CD4-positive, alpha-beta T cell treated with Interleukin-21 for 1 hour (primary cell): ENCODE data around the gene FCHO1.

ENCODE experiments used
- DNase-seq: peaks from one replicate; pipeline ENCODE4 v3.0.0-alpha.2; 2020

The FCHO1 gene, protein sequence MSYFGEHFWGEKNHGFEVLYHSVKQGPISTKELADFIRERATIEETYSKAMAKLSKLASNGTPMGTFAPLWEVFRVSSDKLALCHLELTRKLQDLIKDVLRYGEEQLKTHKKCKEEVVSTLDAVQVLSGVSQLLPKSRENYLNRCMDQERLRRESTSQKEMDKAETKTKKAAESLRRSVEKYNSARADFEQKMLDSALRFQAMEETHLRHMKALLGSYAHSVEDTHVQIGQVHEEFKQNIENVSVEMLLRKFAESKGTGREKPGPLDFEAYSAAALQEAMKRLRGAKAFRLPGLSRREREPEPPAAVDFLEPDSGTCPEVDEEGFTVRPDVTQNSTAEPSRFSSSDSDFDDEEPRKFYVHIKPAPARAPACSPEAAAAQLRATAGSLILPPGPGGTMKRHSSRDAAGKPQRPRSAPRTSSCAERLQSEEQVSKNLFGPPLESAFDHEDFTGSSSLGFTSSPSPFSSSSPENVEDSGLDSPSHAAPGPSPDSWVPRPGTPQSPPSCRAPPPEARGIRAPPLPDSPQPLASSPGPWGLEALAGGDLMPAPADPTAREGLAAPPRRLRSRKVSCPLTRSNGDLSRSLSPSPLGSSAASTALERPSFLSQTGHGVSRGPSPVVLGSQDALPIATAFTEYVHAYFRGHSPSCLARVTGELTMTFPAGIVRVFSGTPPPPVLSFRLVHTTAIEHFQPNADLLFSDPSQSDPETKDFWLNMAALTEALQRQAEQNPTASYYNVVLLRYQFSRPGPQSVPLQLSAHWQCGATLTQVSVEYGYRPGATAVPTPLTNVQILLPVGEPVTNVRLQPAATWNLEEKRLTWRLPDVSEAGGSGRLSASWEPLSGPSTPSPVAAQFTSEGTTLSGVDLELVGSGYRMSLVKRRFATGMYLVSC

DNA sequence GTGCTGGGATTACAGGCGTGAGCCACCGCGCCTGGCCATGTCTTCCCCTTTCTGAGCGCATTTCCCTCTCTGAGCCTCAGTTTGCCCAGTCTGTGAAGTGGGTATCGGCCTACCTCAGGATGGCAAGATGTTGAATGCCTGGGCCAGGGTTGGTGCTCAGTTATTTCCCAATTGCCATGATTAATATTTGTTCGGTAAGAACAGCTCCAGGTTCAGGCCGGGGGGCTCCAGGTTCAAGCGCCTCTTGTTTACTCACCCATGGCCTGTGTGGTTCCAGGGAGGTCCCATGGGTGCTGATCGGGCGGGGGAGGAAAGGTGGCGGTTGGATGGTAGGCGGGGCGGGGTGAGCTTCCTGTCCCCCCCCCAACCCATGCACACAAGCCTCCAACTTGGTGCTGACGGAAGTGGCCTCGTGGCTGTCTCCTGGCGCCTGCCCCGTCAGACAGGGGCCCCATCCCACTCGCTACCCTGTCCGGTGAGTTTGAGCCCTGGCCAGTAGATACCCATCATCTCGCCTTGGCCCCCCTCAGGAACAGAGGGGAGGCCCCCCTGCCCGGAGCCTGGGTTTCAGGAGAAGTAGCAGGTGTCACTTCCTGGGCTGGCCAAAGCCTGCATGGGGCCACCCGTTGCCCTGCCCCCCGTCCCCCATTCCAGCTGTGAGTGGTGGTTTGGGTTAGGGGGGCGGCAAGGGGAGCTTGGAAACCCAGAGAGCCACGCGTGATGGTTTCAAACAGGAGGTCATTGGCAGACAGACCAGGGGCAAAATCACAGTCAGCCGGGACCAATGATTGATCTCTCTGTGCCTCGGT is at the start of gene FCHO1:
Gene FCHO1 (plus strand): TSS at position 375 of the 809 bp plus-strand sequence. CDS start 3,688 bp downstream, outside the sequence.
- DNase-seq = peak; percentile 88

DNA sequence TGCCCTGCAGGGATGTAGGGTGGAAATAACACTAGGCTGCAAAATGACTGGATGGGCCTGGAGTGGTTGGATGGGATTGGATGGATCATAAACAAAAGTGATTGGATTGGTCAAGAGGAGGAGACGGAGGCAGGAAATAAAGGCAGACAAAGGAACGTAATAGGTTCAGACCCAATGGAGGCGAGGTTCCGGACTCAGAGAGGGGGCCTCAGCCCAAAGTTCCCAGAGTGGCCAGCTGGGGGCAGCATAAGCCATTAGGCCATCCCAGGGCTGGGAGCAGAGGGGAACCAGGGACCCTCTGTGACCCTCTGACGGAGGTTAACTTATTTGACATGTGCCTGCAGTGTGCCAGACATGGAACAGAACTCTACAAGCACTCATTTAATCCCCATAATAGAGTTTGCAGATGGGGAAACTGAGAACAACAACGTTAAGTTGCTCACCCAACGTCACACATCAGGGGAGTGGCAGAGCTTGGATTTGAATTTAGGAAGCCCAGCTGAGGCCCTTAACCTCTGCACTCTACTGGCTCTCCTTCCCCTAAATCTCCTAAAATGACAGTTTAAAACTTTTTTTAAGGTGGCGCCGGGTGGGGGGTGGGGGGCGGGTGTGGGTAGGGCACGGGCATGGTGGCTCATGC is 47.3 kb upstream of the FCHO1 start:
- peak; percentile 72 for DNase-seq

DNA sequence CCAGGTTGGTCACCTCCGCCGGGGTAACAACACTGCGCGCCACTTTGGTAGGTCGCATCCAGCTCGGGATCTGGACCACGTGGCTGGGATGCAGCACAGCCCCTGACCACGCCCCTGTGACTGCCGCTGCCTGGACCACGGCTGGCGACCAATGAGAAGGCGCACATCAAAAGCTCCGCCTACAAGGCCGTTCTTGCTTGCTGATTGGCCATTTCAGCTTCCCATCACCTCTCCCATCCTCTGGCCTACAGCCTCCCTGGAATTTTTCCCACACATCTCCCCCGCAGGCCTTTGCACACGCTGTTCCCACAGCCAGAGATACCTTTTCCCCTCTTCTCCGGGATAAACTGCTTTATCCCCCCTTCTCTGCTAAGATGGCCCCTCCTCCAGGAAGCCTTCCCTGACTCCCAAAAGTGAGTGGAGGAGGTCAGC is 44.5 kb upstream of the FCHO1 start:
- no peak for DNase-seq

DNA sequence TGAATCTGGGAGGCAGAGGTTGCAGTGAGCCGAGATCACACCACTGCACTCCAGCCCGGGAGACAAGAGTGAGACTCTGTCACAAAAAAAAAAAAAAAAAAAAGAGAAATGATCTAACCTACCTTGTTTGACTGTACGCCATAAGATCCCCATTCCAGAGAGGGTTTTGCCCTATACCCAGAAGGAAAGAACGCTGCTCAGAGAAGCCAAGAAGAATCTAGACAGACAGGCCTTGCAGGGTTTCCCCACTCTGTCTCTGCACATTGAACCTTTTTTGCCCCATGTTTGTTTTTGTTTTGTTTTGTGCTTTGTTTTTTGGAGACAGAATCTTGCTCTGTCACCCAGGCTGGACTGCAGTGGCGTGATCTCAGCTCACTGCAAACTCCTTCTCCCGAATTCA is 39.4 kb upstream of the FCHO1 start:
- no peak for DNase-seq

DNA sequence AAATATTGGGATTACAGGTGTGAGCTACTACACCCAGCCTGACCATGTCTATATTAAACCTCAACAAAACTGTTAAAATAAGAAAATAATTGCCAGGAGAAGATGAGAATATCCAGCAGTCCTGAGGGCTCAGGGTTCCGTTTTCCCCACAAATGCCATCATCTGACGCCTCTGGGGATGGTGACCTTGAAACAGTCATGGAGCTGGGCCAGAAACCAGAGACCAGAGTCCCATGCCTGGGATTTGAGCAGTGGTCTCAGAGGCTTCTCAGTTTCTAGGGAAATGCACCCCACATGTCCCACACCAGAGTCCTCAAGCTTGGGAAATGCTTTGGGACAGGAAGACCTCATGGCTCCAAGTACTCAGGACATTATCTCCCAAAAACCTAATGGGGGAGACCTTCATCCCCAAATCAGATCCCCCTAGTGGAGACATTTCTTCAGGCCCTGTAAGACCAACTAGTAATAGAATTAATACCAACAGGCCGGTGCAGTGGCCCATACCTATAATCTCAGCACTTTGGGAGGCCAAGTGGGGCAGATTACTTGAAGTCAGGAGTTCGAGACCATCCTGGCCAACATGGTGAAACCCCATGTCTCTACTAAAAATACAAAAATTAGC is 34.9 kb upstream of the FCHO1 start:
- DNase-seq = no peak

DNA sequence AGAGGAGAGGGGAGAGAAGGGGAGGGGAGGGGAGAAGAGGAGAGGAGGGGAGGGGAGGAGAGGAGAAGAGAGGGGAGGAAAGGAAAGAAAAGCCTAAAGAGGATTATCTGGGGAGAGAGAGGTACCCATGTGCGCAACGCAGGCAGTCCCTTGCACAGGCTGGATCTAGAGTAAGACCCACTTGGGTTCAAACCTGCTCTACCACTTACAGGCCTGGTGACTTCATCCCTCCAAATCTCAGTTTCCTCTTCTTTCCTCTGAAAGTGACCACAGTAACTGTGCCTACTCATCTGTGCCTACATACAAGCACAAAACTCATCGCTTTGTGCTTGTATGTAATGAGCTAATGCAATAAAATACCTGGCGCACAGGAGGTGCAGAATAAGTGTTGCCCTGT is 32.7 kb upstream of the FCHO1 start:
- DNase-seq = no peak

DNA sequence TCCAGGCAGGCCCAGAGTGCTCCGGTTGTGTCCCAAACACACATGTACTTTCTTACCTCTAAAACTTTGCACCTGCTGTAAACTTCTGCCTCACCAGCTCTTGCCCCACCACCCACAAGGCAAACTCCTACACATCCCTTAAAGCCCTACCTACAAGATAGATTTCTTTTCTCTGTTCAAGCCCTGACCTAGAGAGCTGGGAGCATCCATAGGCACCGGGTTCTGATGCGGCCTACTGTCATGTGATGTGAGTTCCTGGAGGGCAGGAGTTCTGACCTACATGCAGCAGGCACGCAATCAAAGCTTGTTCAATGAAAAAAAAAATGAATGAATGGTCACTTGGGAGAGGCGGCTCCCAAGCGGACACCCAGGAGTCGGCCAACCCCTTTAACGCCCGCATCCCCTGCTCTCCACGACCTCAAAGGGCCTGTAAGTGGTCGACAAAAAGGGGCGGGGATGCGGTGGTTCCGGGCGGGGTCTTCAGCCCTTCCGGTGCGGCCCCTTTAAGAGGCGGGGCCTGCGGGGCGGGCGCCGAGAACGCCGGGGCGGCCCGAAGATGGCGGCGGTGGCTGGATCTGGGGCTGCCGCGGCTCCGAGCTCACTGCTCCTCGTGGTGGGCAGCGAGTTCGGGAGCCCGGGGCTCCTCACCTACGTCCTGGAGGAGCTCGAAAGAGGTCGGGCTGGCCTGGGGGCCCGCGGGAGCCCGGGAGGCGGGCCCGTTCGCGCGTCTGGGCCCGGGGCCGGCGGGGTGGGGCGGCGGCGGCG is 32.1 kb upstream of the FCHO1 start, which contains the start of gene MAP1S:
Gene MAP1S (plus strand): TSS at position 534 of the 765 bp plus-strand sequence. CDS start 23 bp downstream, at position 557.
- DNase-seq = peak; percentile 65

DNA sequence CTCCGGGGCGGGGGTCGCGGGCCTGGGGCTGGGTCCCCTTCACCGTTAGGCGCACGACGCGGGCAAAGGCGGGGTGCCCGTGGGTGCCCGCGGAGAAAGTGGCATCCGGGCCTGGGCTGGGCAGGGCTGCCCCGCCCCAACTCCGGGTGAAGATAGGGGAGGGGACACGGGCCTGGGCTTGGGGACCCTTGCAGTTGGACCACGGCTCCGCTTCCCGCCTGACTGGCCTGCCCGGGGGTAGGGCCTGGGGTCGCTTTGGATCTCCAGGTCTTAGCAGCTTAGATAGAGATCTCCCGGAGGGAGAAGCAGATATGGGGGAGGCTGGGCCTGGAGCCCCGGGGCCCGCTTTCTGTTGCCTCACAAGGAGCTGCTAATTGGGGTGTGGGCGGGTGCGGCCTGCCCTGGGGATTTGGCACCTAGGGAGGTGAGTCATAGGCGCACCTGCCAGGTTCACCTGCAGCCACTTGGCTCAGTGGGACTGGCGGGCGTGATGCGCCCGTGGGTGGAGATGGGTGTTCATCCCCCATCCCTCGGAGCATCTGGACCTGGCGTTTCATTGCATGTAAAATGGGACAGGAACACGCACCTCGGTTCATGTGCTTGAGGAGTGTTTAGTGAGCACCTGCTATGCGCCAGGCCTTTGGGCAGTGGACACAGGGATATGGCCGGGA is 31.4 kb upstream of the FCHO1 start:
- DNase-seq = no peak

DNA sequence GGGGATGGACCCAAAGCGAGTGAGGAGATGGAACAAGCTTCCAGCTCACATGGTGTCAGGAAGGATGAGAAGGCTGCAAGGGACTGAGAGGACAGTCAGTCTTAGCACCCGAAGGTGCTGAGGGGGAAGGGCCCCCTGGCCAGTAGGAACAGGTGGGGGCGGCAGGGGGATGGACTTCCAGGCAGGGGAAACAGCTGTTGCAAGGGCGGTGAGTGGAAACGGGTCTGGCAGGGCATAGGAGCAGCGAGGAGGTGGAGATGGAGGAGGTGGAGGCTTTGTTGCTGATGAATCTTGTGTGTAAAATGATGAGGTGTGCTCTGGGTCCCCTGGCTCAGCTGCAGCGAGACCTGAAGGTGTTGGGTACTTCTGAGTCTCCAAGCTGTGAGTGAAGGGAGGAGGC is 30.8 kb upstream of the FCHO1 start:
- no peak for DNase-seq

DNA sequence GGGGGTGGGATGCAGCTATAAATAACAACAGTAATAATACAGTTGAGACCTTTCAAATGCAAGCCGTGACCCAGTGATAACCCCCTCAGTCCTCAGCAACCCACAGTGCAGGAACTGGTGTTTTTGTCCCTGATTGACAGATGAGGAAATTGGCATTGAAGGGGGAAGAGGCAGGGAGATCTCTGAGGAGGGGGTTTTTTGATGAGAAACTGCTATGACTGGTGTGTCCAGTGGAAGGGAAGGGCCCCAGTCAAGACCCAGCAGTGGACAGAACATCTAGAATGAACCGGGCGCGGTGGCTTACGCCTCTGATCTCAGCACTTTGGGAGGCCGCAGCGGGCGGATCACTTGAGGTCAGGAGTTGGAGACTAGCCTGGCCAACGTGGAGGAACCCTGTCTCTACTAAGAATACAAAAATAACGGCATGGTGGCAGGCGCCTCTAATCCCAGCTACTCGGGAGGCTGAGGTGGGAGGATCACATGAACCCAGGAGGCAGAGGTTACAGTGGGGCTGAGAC is 30.1 kb upstream of the FCHO1 start:
- no peak for DNase-seq

DNA sequence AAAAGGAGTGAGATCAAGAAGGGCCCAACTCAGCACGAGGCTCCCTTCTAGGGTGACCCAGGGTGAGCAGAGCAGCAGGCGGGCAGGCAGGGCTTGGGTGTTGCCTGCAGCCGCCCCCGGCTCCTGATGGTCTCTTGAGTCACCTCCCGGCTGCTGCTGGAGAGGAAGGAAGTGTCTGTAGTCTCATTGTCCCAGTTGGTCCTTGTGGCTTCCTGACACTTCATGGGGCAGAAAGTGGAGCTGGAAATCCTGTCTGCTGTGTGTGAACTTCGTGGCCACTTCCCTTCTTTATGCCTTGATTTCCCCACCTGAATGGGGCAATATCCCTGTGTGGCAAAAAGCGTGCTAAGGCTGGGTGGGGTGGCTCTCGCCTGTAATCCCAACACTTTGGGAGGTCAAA is 29.5 kb upstream of the FCHO1 start:
- DNase-seq = no peak

DNA sequence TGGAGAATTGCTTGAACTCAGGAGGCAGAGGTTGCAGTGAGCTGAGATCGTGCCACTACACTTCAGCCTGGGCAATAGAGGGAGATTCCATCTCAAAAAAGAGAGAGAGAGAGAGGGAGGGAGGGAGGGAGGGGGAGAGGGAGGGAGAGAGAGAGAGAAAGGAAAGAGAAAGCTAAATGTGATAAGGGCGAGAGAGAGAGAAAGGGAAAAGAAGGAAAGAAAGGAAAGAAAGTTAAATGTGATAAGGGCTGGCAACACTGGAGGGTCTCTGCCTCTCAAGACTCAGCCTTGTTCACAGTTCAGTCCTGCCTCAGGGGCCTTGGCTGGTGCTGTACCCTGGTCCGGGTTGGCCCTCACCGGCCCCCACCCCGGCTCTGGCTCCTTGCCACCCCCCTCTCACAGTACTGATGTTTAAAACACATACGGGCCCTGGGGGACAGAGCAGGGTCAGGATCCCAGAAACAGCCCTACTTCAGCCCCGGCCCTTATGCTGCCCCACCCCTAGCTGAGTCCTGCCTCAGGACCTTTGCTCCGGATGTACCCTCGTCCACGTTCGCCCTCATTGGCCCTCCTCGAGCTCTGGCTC is 28.5 kb upstream of the FCHO1 start:
- no peak for DNase-seq

DNA sequence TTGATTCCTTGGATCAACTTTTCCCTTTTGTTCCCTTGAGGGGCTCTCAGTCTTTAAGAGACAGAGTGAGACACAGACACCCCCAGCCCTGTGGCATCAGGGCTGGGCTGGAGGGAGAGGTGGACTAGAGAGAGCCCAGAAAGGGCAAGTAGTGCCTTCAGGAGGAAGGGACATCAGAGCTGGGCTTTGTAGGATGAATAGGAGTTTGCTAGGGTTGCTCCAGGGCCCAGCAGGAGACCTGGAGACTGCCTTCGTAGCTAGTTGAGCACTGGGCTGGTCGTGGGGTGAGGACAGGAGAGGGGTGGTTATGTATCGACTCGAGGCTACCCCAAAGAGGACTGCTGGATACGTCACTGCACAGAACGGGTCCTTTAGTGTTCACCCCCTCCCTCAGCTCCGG is 26.6 kb upstream of the FCHO1 start:
- no peak for DNase-seq

DNA sequence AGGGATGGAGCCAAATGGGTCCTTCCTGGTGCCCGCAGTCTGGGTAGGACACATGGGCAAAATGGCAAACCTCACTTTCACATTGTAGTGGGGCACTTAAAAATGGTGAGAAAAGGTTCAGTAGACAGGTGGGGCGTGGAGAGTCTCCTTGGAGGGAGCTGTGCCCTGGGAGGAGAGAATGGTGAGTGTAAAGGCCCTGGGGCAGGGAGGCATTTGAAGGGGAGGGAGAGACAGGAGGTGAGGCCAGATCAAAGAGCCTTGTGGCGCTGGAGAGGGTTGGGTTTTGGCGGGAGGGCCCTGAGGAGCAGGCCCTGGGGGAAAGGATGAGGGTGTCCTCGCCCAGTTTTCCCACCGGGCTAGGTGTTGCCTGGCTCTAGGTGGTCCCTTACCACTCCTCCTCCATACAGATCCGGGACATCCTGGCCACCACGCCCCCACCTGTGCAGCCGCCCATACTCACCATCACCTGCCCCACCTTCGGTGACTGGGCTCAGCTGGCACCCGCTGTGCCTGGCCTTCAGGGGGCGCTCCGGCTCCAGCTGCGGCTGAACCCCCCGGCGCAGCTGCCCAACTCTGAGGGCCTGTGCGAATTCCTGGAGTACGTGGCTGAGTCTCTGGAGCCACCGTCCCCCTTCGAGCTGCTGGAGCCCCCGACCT is 25.7 kb upstream of the FCHO1 start:
- no peak for DNase-seq

DNA sequence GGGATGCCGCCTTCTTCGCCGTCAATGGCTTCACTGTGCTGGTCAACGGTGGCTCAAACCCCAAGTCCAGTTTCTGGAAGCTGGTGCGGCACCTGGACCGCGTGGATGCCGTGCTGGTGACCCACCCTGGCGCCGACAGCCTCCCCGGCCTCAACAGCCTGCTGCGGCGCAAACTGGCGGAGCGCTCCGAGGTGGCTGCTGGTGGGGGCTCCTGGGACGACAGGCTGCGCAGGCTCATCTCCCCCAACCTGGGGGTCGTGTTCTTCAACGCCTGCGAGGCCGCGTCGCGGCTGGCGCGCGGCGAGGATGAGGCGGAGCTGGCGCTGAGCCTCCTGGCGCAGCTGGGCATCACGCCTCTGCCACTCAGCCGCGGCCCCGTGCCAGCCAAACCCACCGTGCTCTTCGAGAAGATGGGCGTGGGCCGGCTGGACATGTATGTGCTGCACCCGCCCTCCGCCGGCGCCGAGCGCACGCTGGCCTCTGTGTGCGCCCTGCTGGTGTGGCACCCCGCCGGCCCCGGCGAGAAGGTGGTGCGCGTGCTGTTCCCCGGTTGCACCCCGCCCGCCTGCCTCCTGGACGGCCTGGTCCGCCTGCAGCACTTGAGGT is 25.0 kb upstream of the FCHO1 start:
- no peak for DNase-seq

DNA sequence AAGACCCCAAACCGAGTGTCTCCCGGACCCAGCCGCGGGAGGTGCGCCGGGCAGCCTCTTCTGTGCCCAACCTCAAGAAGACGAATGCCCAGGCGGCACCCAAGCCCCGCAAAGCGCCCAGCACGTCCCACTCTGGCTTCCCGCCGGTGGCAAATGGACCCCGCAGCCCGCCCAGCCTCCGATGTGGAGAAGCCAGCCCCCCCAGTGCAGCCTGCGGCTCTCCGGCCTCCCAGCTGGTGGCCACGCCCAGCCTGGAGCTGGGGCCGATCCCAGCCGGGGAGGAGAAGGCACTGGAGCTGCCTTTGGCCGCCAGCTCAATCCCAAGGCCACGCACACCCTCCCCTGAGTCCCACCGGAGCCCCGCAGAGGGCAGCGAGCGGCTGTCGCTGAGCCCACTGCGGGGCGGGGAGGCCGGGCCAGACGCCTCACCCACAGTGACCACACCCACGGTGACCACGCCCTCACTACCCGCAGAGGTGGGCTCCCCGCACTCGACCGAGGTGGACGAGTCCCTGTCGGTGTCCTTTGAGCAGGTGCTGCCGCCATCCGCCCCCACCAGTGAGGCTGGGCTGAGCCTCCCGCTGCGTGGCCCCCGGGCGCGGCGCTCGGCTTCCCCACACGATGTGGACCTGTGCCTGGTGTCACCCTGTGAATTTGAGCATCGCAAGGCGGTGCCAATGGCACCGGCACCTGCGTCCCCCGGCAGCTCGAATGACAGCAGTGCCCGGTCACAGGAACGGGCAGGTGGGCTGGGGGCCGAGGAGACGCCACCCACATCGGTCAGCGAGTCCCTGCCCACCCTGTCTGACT is 24.1 kb upstream of the FCHO1 start:
- no peak for DNase-seq

DNA sequence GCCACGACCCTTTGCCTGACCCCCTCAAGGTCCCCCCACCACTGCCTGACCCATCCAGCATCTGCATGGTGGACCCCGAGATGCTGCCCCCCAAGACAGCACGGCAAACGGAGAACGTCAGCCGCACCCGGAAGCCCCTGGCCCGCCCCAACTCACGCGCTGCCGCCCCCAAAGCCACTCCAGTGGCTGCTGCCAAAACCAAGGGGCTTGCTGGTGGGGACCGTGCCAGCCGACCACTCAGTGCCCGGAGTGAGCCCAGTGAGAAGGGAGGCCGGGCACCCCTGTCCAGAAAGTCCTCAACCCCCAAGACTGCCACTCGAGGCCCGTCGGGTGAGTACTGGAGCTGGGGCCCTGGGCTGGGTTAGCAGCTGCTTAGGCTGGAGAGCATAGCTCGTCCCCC is 23.4 kb upstream of the FCHO1 start:
- DNase-seq = no peak

DNA sequence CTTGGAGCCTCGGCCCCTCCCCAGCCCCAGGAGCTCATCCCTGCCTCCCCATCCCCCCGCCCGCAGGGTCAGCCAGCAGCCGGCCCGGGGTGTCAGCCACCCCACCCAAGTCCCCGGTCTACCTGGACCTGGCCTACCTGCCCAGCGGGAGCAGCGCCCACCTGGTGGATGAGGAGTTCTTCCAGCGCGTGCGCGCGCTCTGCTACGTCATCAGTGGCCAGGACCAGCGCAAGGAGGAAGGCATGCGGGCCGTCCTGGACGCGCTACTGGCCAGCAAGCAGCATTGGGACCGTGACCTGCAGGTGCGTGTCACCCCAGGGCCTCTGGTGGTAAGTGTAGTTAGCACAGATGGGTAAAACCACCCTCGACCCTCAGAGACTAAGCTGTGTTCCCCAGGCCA is 18.1 kb upstream of the FCHO1 start:
- DNase-seq = no peak
